Measurements from ENCODE around the gene PPP2R5B.

The PPP2R5B gene

GRCh38 chr11:64914123-64914522 is 10.4 kb upstream of the PPP2R5B start:
- TF ChIP-seq CTCF (IDR thresholded peaks at IDR 0.05; ENCODE audit: low read length, missing control alignments), result no peak
- no peak for DNase-seq (ENCODE audit: low read depth)
- H3K4me3 ChIP-seq (replicated peaks; ENCODE audit: low read depth, low read length), result no peak overlapping the region

GRCh38 chr11:64915376-64915887 is 9.1 kb upstream of the PPP2R5B start:
- no peak for TF ChIP-seq CTCF (IDR thresholded peaks at IDR 0.05; ENCODE audit: low read length, missing control alignments)
- DNase-seq (ENCODE audit: low read depth), result no peak
- peak overlapping the region; percentile 96 for H3K4me3 ChIP-seq (replicated peaks; ENCODE audit: low read depth, low read length)

GRCh38 chr11:64916040-64916774 is 8.3 kb upstream of the PPP2R5B start:
- TF ChIP-seq CTCF (IDR thresholded peaks at IDR 0.05; ENCODE audit: low read length, missing control alignments), result no peak
- DNase-seq (ENCODE audit: low read depth), result peak; percentile 59
- peak overlapping the region; percentile 96 for H3K4me3 ChIP-seq (replicated peaks; ENCODE audit: low read depth, low read length)

GRCh38 chr11:64916775-64917662 is 7.5 kb upstream of the PPP2R5B start, which contains the start of gene ATG2A:
Gene ATG2A, minus strand, starts transcription at chr11:64917209. Its CDS starts 74 bp downstream, at chr11:64917135.
- no peak for TF ChIP-seq CTCF (IDR thresholded peaks at IDR 0.05; ENCODE audit: low read length, missing control alignments)
- DNase-seq (ENCODE audit: low read depth), result peak; percentile 100
- peak within 1 kb of the TSS; percentile 96 for H3K4me3 ChIP-seq (replicated peaks; ENCODE audit: low read depth, low read length)

- TF ChIP-seq CTCF (IDR thresholded peaks at IDR 0.05; ENCODE audit: low read length, missing control alignments), result no peak
- no peak for DNase-seq (ENCODE audit: low read depth)
- peak overlapping the region; percentile 69 for H3K4me3 ChIP-seq (replicated peaks; ENCODE audit: low read depth, low read length)
These were observed 6.9 kb upstream of the PPP2R5B start for GRCh38 chr11:64917663-64917995.

- TF ChIP-seq CTCF (IDR thresholded peaks at IDR 0.05; ENCODE audit: low read length, missing control alignments), result peak; percentile 39
- DNase-seq (ENCODE audit: low read depth), result peak; percentile 63
- peak overlapping the region; percentile 69 for H3K4me3 ChIP-seq (replicated peaks; ENCODE audit: low read depth, low read length)
These were observed 6.5 kb upstream of the PPP2R5B start for GRCh38 chr11:64918017-64918416.
